Esophagus squamous epithelium (tissue), 5 donors: Measurements from ENCODE around the gene CYB5A. TPM values are rescaled to one million over a fixed set of nuclear protein-coding genes. Genes with fewer than 3 reads are reported as not detected.

Experiments used
- DNase-seq: peaks from one replicate; lab custom pipeline; 2025; lab: John Stamatoyannopoulos, UW
- H3K27ac ChIP-seq, 4 donors: fragments of 200-600 bp; sonication (generic); one replicate each; pipeline ENCODE4 v1.5.1; 2016 to 2019; ENCODE audit warnings: mild to moderate bottlenecking in 1 of 4
- H3K27me3 ChIP-seq, 4 donors: fragments of 200-600 bp; sonication (generic); 1 replicate in 3 of 4; 2 replicates in 1 of 4; pipeline versions ENCODE4 v1.5.1 to v1.6.0; 2017 to 2021; ENCODE audit warnings: antibody characterized with exemption in 1 of 4
- H3K36me3 ChIP-seq, 3 donors: fragments of 200-600 bp; sonication (generic); one replicate each; pipeline ENCODE4 v1.5.1; 2016 to 2019
- H3K4me1 ChIP-seq, 3 donors: fragments of 200-600 bp; sonication (generic); one replicate each; pipeline ENCODE4 v1.5.1; 2017 to 2019
- H3K4me3 ChIP-seq, 4 donors: fragments of 200-600 bp; sonication (generic); 1 replicate in 3 of 4; 2 replicates in 1 of 4; pipeline ENCODE4 v1.5.1; 2016 to 2019; ENCODE audit warnings: mild to moderate bottlenecking in 2 of 4, moderate library complexity in 1 of 4
- H3K9me3 ChIP-seq, 3 donors: fragments of 200-600 bp; sonication (generic); one replicate each; pipeline ENCODE4 v1.5.1; 2016 to 2019
- CTCF ChIP-seq, 6 experiments: fragments of 450-650 bp in 4 of 6; fragments of 200-600 bp in 2 of 6; sonication (generic) in 2 of 6; IDR thresholded peaks; one replicate each; pipeline ENCODE4 v1.5.1; 2016 to 2019; ENCODE audit warnings: antibody characterized with exemption in 6 of 6, mild to moderate bottlenecking in 4 of 6, moderate library complexity in 4 of 6
- POLR2A ChIP-seq, 4 donors: fragments of 450-650 bp; IDR thresholded peaks; one replicate each; pipeline ENCODE4 v1.6.1; 2017; ENCODE audit warnings: antibody characterized with exemption in 4 of 4, mild to moderate bottlenecking in 4 of 4, moderate library complexity in 3 of 4
- WGBS, 2 donors: methylation state at CpG; one replicate each; pipeline ENCODE4 v1.1.5; 2018; 5-methylcytosine and 5-hydroxymethylcytosine counted together
- intact Hi-C: fragments of 100-400 bp; cut with DNase I; formaldehyde crosslinking; loops from one replicate; pipeline ENCODE4 v1.15.0; 2022
- total RNA-seq, 4 donors: library from RNA; depleted of rRNA; stranded (reverse); fragments of >200 nt; gene quantifications; one replicate each; pipeline ENCODE4 v1.1.0, GENCODE V29; 2016
- donor health status: DM: yes; HTN: yes; CAD: no.

CYB5A gene
- total RNA-seq, 4 donors from 2014 or later = 75.2 to 115 (median 90.3) TPM

DNA sequence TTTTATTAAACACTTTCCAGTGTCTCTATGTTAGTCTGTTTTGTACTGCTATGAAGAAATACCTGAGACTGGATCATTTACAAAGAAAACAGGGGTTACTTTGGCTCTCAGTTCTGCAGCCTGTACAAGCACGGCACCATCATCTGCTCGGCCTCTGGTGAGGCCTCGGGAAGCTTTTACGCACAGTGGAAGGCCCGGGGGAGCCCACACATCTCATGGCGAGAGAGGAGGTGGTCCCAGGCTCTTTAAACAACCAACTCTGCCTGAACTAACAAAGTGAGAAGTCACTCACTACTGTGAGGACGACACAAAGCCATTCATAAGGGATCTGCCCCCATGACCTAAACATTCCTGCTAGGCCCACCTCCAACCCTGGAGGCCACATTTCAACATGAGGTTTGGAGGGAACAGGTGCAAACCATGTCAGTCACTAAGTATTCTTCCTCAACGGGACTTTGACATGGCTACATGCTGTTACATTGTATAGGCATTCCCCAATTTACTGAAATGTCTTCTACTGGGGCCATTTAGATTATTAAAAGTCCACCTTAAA lies 26.1 kb downstream of the CYB5A start:
- peaks cover 0 to 22% (median 5%) of the 10 kb centered on the region in 3 donors for H3K4me1 ChIP-seq
- DNase-seq = no peak
- WGBS, 2 donors = 86 to 95% methylated on average over 2 to 8 of the region's 8 CpGs

GRCh38 chr18:74264303-74265020 lies 27.3 kb downstream of the CYB5A start:
- Histone ChIP-seq H3K4me3 (no peak overlapping the region), H3K27ac (no peak overlapping the region), H3K4me1 (peaks cover 0 to 10% (median 3%) of the 10 kb centered on the region in 3 donors), H3K27me3 (no peaks in the 10 kb centered on the region), H3K9me3 (no peaks in the 10 kb centered on the region), H3K36me3 (peaks cover 0 to 72% (median 0%) of the 10 kb centered on the region in 3 donors)
- DNase-seq = no peak
- WGBS, 2 donors = 67 to 71% methylated on average over 10 of the region's 10 CpGs
- TF ChIP-seq CTCF (IDR thresholded peaks at IDR 0.05) (no peak), POLR2A (IDR thresholded peaks at IDR 0.05) (no peak)
- intact Hi-C loops = no loop called here

More for the DNA sequence above, 26.1 kb downstream of the CYB5A start:
- H3K9me3 ChIP-seq = no peaks in the 10 kb centered on the region
- no peak overlapping the region for H3K27ac ChIP-seq
- H3K27me3 ChIP-seq = no peaks in the 10 kb centered on the region
- H3K4me3 ChIP-seq = no peak overlapping the region
- peaks cover 0 to 60% (median 0%) of the 10 kb centered on the region in 3 donors for H3K36me3 ChIP-seq
- intact Hi-C loops = no loop called here
- TF ChIP-seq CTCF (IDR thresholded peaks at IDR 0.05) (no peak), POLR2A (IDR thresholded peaks at IDR 0.05) (no peak)

GRCh38 chr18:74261053-74261713 lies 30.6 kb downstream of the CYB5A start:
- Histone ChIP-seq H3K9me3 (no peaks in the 10 kb centered on the region), H3K36me3 (peaks cover 0 to 78% (median 0%) of the 10 kb centered on the region in 3 donors), H3K4me3 (no peak overlapping the region), H3K4me1 (no peaks in the 10 kb centered on the region), H3K27me3 (no peaks in the 10 kb centered on the region), H3K27ac (no peak overlapping the region)
- no peak for DNase-seq
- intact Hi-C loops = no loop called here
- WGBS, 2 donors = 82 to 85% methylated on average over 6 of the region's 6 CpGs
- TF ChIP-seq CTCF (IDR thresholded peaks at IDR 0.05) (no peak), POLR2A (IDR thresholded peaks at IDR 0.05) (no peak)

GRCh38 chr18:74259347-74259746 lies 32.4 kb downstream of the CYB5A start:
- WGBS, 2 donors = 82 to 92% methylated on average over 4 of the region's 4 CpGs
- H3K4me1 ChIP-seq = peaks cover 0 to 8% (median 0%) of the 10 kb centered on the region in 3 donors

More at GRCh38 chr18:74259347-74259746, 32.4 kb downstream of the CYB5A start:
- TF ChIP-seq CTCF (IDR thresholded peaks at IDR 0.05) = no peak
- no peak for TF ChIP-seq POLR2A (IDR thresholded peaks at IDR 0.05)
- H3K27ac ChIP-seq = no peak overlapping the region
- intact Hi-C loops = no loop called here
- peaks cover 0 to 60% (median 0%) of the 10 kb centered on the region in 3 donors for H3K36me3 ChIP-seq
- H3K9me3 ChIP-seq = no peaks in the 10 kb centered on the region
- no peak overlapping the region for H3K4me3 ChIP-seq
- H3K27me3 ChIP-seq = no peaks in the 10 kb centered on the region
- no peak for DNase-seq
